ENCODE data around the gene RNF13. TPM values are rescaled to one million over a fixed set of nuclear protein-coding genes. Genes with fewer than 3 reads are reported as not detected.

RNF13 gene
- total RNA-seq, 2 donors from 2014 or later = 77.3 to 105 TPM

DNA sequence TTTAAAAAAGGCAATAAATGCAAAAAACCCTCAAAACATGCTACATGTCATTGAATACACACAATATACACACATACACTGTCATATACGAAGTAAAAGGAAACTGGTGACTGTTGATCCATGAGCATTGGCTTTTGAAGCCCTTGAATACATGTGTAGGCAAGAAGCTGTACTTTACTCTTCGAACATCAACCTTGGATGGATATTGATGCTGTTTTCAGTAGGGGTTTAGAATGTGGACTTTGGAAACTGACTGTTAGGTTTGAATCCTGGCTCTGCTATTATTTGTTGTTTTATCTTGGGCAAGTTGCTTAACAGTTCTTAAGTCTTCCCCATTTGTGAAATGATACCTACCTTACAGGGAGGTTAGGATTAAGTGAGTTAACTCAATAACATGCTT lies 30.5 kb downstream of the RNF13 start:
- Histone ChIP-seq H3K27ac (no peak overlapping the region), H3K4me1 (replicated peaks) (no peaks in the 10 kb centered on the region), H3K9me3 (no peaks in the 10 kb centered on the region), H3K4me3 (no peak overlapping the region), H3K36me3 (no peaks in the 10 kb centered on the region), H3K27me3 (replicated peaks; ENCODE audit: insufficient read depth) (no peaks in the 10 kb centered on the region)
- no peak for DNase-seq (ENCODE audit: low spot score)
- intact Hi-C loops (cut with DNase I) = no loop called here
- TF ChIP-seq POLR2A (IDR thresholded peaks at IDR 0.05) (no peak), CTCF (IDR thresholded peaks at IDR 0.05) (no peak), POLR2AphosphoS5 (IDR thresholded peaks at IDR 0.05) (no peak)
- WGBS = 89% methylated on average over 2 of the region's 2 CpGs

- intact Hi-C loops (cut with DNase I) = no loop called here
- no peak overlapping the region for H3K27ac ChIP-seq
- H3K27me3 ChIP-seq (replicated peaks; ENCODE audit: insufficient read depth) = no peaks in the 10 kb centered on the region
- WGBS = 86% methylated on average over 2 of the region's 2 CpGs
- no peaks in the 10 kb centered on the region for H3K9me3 ChIP-seq
- no peaks in the 10 kb centered on the region for H3K36me3 ChIP-seq
- TF ChIP-seq CTCF (IDR thresholded peaks at IDR 0.05) (no peak), POLR2AphosphoS5 (IDR thresholded peaks at IDR 0.05) (no peak), POLR2A (IDR thresholded peaks at IDR 0.05) (no peak)
- H3K4me3 ChIP-seq = no peak overlapping the region
- no peaks in the 10 kb centered on the region for H3K4me1 ChIP-seq (replicated peaks)
- no peak for DNase-seq (ENCODE audit: low spot score)
Observed at GRCh38 chr3:149844091-149844490, 31.1 kb downstream of the RNF13 start.

DNA sequence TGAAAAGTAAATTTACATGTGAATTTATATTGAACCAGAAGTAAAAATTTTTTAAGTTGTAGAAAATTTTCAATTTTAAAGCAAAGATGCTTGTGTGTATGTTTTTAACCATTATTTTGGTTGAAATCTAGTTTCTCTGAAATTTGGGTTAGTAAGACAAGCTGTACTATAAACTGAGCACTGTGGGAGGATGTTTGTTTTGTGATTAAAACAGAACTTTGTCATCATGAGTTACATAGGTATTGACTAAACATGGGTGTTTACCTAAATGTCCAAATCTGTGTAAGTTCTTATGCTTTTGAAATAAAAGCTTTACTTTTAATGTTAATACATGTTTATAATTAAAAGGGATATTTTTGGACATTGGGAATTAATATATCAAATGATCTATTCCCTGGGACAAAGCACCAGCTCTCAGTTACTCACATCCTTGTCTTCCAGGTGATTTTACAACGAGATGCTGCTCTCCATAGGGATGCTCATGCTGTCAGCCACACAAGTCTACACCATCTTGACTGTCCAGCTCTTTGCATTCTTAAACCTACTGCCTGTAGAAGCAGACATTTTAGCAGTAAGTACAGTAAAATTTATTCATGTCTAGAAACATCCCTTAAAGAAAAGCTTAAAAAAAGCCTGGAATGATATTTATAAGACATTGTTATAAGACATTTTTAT lies 32.7 kb downstream of the RNF13 start:
- 88% methylated on average over 1 of the region's 1 CpG for WGBS

DNA sequence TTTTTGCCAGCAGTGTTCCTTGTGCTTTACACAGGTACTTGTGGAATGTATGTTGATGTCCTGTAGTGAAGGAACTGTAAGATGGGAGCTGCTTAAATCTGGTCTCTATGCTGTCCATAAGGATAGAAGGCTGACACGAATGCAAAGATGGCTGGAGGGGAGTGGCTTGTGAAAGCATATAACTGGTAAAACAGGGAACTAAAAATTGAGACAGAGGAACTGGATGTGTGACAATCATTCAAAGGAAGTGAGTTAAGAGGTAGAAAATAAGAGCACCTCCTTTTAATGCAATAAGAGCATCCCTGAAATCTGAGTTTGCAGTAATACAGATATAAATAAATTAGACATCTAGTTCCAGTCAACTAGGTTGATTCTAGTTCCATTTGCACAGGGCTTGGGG lies 35.2 kb downstream of the RNF13 start:
- no peak for DNase-seq (ENCODE audit: low spot score)
- TF ChIP-seq POLR2AphosphoS5 (IDR thresholded peaks at IDR 0.05) = no peak
- no peaks in the 10 kb centered on the region for H3K9me3 ChIP-seq
- no peaks in the 10 kb centered on the region for H3K27me3 ChIP-seq (replicated peaks; ENCODE audit: insufficient read depth)
- intact Hi-C loops (cut with DNase I) = no loop called here
- H3K27ac ChIP-seq = no peak overlapping the region
- 89% methylated on average over 1 of the region's 1 CpG for WGBS
- no peak overlapping the region for H3K4me3 ChIP-seq
- H3K4me1 ChIP-seq (replicated peaks) = no peaks in the 10 kb centered on the region
- no peaks in the 10 kb centered on the region for H3K36me3 ChIP-seq

More for the DNA sequence above, 32.7 kb downstream of the RNF13 start:
- intact Hi-C loops (cut with DNase I) = no loop called here
- Histone ChIP-seq H3K27me3 (replicated peaks; ENCODE audit: insufficient read depth) (no peaks in the 10 kb centered on the region), H3K36me3 (no peaks in the 10 kb centered on the region), H3K4me1 (replicated peaks) (no peaks in the 10 kb centered on the region), H3K27ac (no peak overlapping the region), H3K4me3 (no peak overlapping the region), H3K9me3 (no peaks in the 10 kb centered on the region)
- no peak for DNase-seq (ENCODE audit: low spot score)
- TF ChIP-seq CTCF (IDR thresholded peaks at IDR 0.05) (no peak), POLR2AphosphoS5 (IDR thresholded peaks at IDR 0.05) (no peak), POLR2A (IDR thresholded peaks at IDR 0.05) (no peak)

GRCh38 chr3:149848688-149849087 lies 35.7 kb downstream of the RNF13 start:
- no peak overlapping the region for H3K4me3 ChIP-seq
- H3K9me3 ChIP-seq = no peaks in the 10 kb centered on the region
- H3K27ac ChIP-seq = no peak overlapping the region
- intact Hi-C loops (cut with DNase I) = no loop called here
- WGBS = 41% methylated on average over 1 of the region's 1 CpG
- TF ChIP-seq CTCF (IDR thresholded peaks at IDR 0.05) (no peak), POLR2AphosphoS5 (IDR thresholded peaks at IDR 0.05) (no peak), POLR2A (IDR thresholded peaks at IDR 0.05) (no peak)
- H3K4me1 ChIP-seq (replicated peaks) = no peaks in the 10 kb centered on the region
- DNase-seq (ENCODE audit: low spot score) = no peak
- H3K36me3 ChIP-seq = no peaks in the 10 kb centered on the region
- H3K27me3 ChIP-seq (replicated peaks; ENCODE audit: insufficient read depth) = no peaks in the 10 kb centered on the region

Data from prostate gland (tissue), 2 donors.